GM10266 (cell line): ENCODE results near the gene CHD1.
"Not testable (repeated sequence)": the region's sequence is repeated elsewhere in the genome, so short reads cannot be mapped to it uniquely, and the experiment has no call there.

ENCODE experiments used
- DNase-seq: peaks from one replicate; pipeline ENCODE4 v3.0.0; 2012; ENCODE audit errors: extremely low spot score
- CTCF ChIP-seq: IDR thresholded peaks from 2 replicates; pipeline ENCODE4 v1.5.1; 2012; ENCODE audit warnings: mild to moderate bottlenecking, low read depth; ENCODE audit not compliant: control insufficient read depth, insufficient read depth; ENCODE audit errors: missing control alignments

CHD1 gene

GRCh38 chr5:98968056-98968564 is 39.3 kb upstream of the CHD1 start:
- TF ChIP-seq CTCF = no peak
- DNase-seq = no peak

GRCh38 chr5:98965226-98965625 is 36.4 kb upstream of the CHD1 start:
- no peak for TF ChIP-seq CTCF
- no peak for DNase-seq

GRCh38 chr5:98964621-98965020 is 35.8 kb upstream of the CHD1 start:
- no peak for TF ChIP-seq CTCF
- DNase-seq = no peak

- no peak for DNase-seq
- TF ChIP-seq CTCF = no peak
Observed at GRCh38 chr5:98963019-98963418, 34.2 kb upstream of the CHD1 start.

GRCh38 chr5:98962587-98962986 is 33.8 kb upstream of the CHD1 start:
- no peak for DNase-seq
- no peak for TF ChIP-seq CTCF

GRCh38 chr5:98961665-98962344 is 33.0 kb upstream of the CHD1 start:
- no peak for DNase-seq
- no peak for TF ChIP-seq CTCF

- DNase-seq = no peak
- TF ChIP-seq CTCF = no peak
Observed at GRCh38 chr5:98957307-98957706, 28.5 kb upstream of the CHD1 start.

- not testable (repeated sequence) for DNase-seq
Observed at GRCh38 chr5:98955888-98956287, 27.1 kb upstream of the CHD1 start.

- not testable (repeated sequence) for DNase-seq
Observed at GRCh38 chr5:98955471-98955870, 26.7 kb upstream of the CHD1 start.
